Keratinocyte (primary cell): ENCODE results near the gene UBQLN1. TPM values are rescaled to one million over a fixed set of nuclear protein-coding genes. Genes with fewer than 3 reads are reported as not detected.

Source experiments
- DNase-seq: peaks from one replicate; pipeline ENCODE4 v3.0.0-alpha.2; 2011; ENCODE audit warnings: low read depth, missing footprints, low spot score
- FAIRE-seq: peaks from 2 replicates; lab custom pipeline; 2011; peaks lifted over from hg19 to GRCh38; lab: Jason Lieb, UNC
- H2AFZ ChIP-seq: 2 replicates; pipeline ENCODE4 v1.6.0; 2012; ENCODE audit warnings: low read length, control low read depth, inconsistent platforms; ENCODE audit not compliant: control insufficient read depth
- H3K27ac ChIP-seq: 2 replicates; pipeline ENCODE4 v1.5.1; 2011; ENCODE audit warnings: low read length; ENCODE audit not compliant: control insufficient read depth, insufficient read depth
- H3K27me3 ChIP-seq: 3 replicates; pipeline ENCODE4 v1.6.0; 2011; ENCODE audit warnings: low read length; ENCODE audit not compliant: control insufficient read depth, insufficient read depth; ENCODE audit errors: extremely low read depth
- H3K36me3 ChIP-seq, 2 experiments: 2 replicates in 1 of 2; 3 replicates in 1 of 2; pipeline ENCODE4 v1.5.1; 2011; ENCODE audit warnings: low read length in 2 of 2, mild to moderate bottlenecking in 1 of 2; ENCODE audit not compliant: control insufficient read depth in 2 of 2, insufficient read depth in 2 of 2; ENCODE audit errors: extremely low read depth in 1 of 2
- H3K4me1 ChIP-seq: 3 replicates; pipeline ENCODE4 v1.5.1; 2011; ENCODE audit warnings: low read length; ENCODE audit not compliant: control insufficient read depth, insufficient read depth; ENCODE audit errors: extremely low read depth
- H3K4me2 ChIP-seq: 3 replicates; pipeline ENCODE4 v1.6.0; 2011; ENCODE audit warnings: low read depth, low read length; ENCODE audit not compliant: control insufficient read depth, insufficient read depth; ENCODE audit errors: extremely low read depth
- H3K4me3 ChIP-seq, 3 experiments: fragments of 200-600 bp in 1 of 3; sonication (generic) in 1 of 3; 2 replicates in 2 of 3; 3 replicates in 1 of 3; pipeline ENCODE4 v1.5.1; 2011 to 2016; ENCODE audit warnings: low read length in 3 of 3, mild to moderate bottlenecking in 3 of 3, control low read depth in 2 of 3, inconsistent platforms in 1 of 3, low read depth in 1 of 3, mixed read lengths in 1 of 3, mixed run types in 1 of 3, moderate library complexity in 1 of 3; ENCODE audit not compliant: control insufficient read depth in 2 of 3, insufficient read depth in 2 of 3; ENCODE audit errors: extremely low read depth in 1 of 3
- H3K79me2 ChIP-seq: 2 replicates; pipeline ENCODE4 v1.6.0; 2012; ENCODE audit warnings: low read length; ENCODE audit not compliant: control insufficient read depth, insufficient read depth
- H3K9ac ChIP-seq: 3 replicates; pipeline ENCODE4 v1.6.0; 2011; ENCODE audit warnings: low read length; ENCODE audit not compliant: control insufficient read depth, insufficient read depth; ENCODE audit errors: extremely low read depth
- H3K9me1 ChIP-seq: 3 replicates; pipeline ENCODE4 v1.6.0; 2011; ENCODE audit warnings: low read length; ENCODE audit not compliant: control insufficient read depth, insufficient read depth; ENCODE audit errors: extremely low read depth
- H3K9me3 ChIP-seq: 2 replicates; pipeline ENCODE4 v1.5.1; 2012; ENCODE audit warnings: low read depth, low read length; ENCODE audit not compliant: control insufficient read depth
- H4K20me1 ChIP-seq: 3 replicates; pipeline ENCODE4 v1.6.0; 2011; ENCODE audit warnings: low read length; ENCODE audit not compliant: control insufficient read depth, insufficient read depth; ENCODE audit errors: extremely low read depth
- CTCF ChIP-seq, 3 experiments: IDR thresholded peaks in 1 of 3; conservative IDR thresholded peaks in 1 of 3; optimal IDR thresholded peaks in 1 of 3; 2 replicates in 2 of 3; 3 replicates in 1 of 3; pipeline versions ENCODE3 to v1.5.1; 2011; ENCODE audit warnings: low read length in 3 of 3, mild to moderate bottlenecking in 3 of 3, moderate library complexity in 2 of 3, control low read depth in 1 of 3, inconsistent platforms in 1 of 3; ENCODE audit not compliant: insufficient read depth in 2 of 3; ENCODE audit errors: extremely low read depth in 1 of 3
- EZH2 ChIP-seq: IDR thresholded peaks from one replicate; pipeline ENCODE4 v1.6.1; 2012; ENCODE audit warnings: inconsistent platforms, mild to moderate bottlenecking, low read length, moderate library complexity
- dilution Hi-C: fragments of 300-500 bp; cut with MboI; formaldehyde crosslinking; loops from one replicate; pipeline ENCODE4 v1.7.0; 2020; ENCODE audit warnings: low sequenced_read_pairs; ENCODE audit not compliant: extremely low pct_ligation_motif_present
- polyA plus RNA-seq, 5 experiments: library from polyadenylated mRNA; depleted of rRNA in 3 of 5; stranded (reverse) in 3 of 5; stranded (forward) in 1 of 5; unstranded in 1 of 5; fragments of >200 nt; gene quantifications; 1 replicate in 1 of 5; 2 replicates in 3 of 5; 3 replicates in 1 of 5; pipeline versions ENCODE4 v1.2.1 to v1.2.3, GENCODE V29; 2011 to 2012; ENCODE audit warnings: missing spikeins in 2 of 5, low read depth in 1 of 5, low replicate concordance in 1 of 5

UBQLN1 gene
- polyA plus RNA-seq, 1 donor (not counting 4 experiments of a cell fraction or from before 2014, with no cell fraction given), result 145 TPM

GRCh38 chr9:83652433-83652832 lies 55.3 kb downstream of the UBQLN1 start:
- H3K36me3 ChIP-seq, result peaks cover 16 to 23% of the 10 kb centered on the region in 2 experiments
- no peaks in the 10 kb centered on the region for H3K9me1 ChIP-seq
- dilution Hi-C loops, result no loop called here
- H3K27ac ChIP-seq, result no peak overlapping the region
- H3K79me2 ChIP-seq, result no peaks in the 10 kb centered on the region
- no peaks in the 10 kb centered on the region for H3K9me3 ChIP-seq
- no peak overlapping the region for H3K4me3 ChIP-seq
- DNase-seq, result no peak
- no peak overlapping the region for H2AFZ ChIP-seq
- H3K9ac ChIP-seq, result no peak overlapping the region
- H3K4me2 ChIP-seq, result no peak overlapping the region
- H3K27me3 ChIP-seq, result no peaks in the 10 kb centered on the region
- no peak for FAIRE-seq
- no peak for TF ChIP-seq EZH2
- TF ChIP-seq CTCF (optimal IDR thresholded peaks at IDR 0.05 in 1 of 3, IDR thresholded peaks at IDR 0.05 in 1 of 3, conservative IDR thresholded peaks at IDR 0.05 in 1 of 3; ENCODE audit: extremely low read depth in 1 of 3, insufficient read depth in 2 of 3, low read length in 3 of 3), result no peak
- H4K20me1 ChIP-seq, result no peaks in the 10 kb centered on the region
- H3K4me1 ChIP-seq, result no peaks in the 10 kb centered on the region

GRCh38 chr9:83651558-83651957 lies 56.2 kb downstream of the UBQLN1 start:
- no peak overlapping the region for H3K4me3 ChIP-seq
- no peak overlapping the region for H3K9ac ChIP-seq
- no peaks in the 10 kb centered on the region for H4K20me1 ChIP-seq
- H2AFZ ChIP-seq, result no peak overlapping the region
- no peaks in the 10 kb centered on the region for H3K79me2 ChIP-seq
- H3K36me3 ChIP-seq, result peaks cover 9 to 19% of the 10 kb centered on the region in 2 experiments
- no peak overlapping the region for H3K4me2 ChIP-seq
- TF ChIP-seq EZH2 (no peak), CTCF (optimal IDR thresholded peaks at IDR 0.05 in 1 of 3, IDR thresholded peaks at IDR 0.05 in 1 of 3, conservative IDR thresholded peaks at IDR 0.05 in 1 of 3; ENCODE audit: extremely low read depth in 1 of 3, insufficient read depth in 2 of 3, low read length in 3 of 3) (no peak)
- no peaks in the 10 kb centered on the region for H3K4me1 ChIP-seq
- no peak overlapping the region for H3K27ac ChIP-seq
- no peaks in the 10 kb centered on the region for H3K27me3 ChIP-seq
- H3K9me1 ChIP-seq, result no peaks in the 10 kb centered on the region
- DNase-seq (no peak), FAIRE-seq (no peak)
- dilution Hi-C loops, result no loop called here
- H3K9me3 ChIP-seq, result no peaks in the 10 kb centered on the region
